Neural cell (in vitro differentiated cells): ENCODE results near the gene BLVRB. TPM values are rescaled to one million over a fixed set of nuclear protein-coding genes. Genes with fewer than 3 reads are reported as not detected.

ENCODE experiments used
- H2AFZ ChIP-seq: fragments of 200-600, 300-800 bp; sonication (generic), shearing (Covaris generic); 2 replicates; pipeline ENCODE4 v1.6.0; 2014; ENCODE audit warnings: low read depth, mild to moderate bottlenecking, antibody characterized with exemption, low read length, moderate library complexity
- H3F3A ChIP-seq: fragments of 200-600 bp; shearing (Covaris generic); 2 replicates; pipeline ENCODE4 v1.6.1; 2016; ENCODE audit warnings: mild to moderate bottlenecking, moderate library complexity, mixed read lengths, antibody characterized with exemption, low read length; ENCODE audit not compliant: insufficient read depth, poor library complexity, severe bottlenecking
- H3K27ac ChIP-seq: fragments of 200-600, 300-800 bp; sonication (generic), shearing (Covaris generic); 2 replicates; pipeline ENCODE4 v1.5.1; 2014; ENCODE audit warnings: mild to moderate bottlenecking, low read length, moderate library complexity
- H3K27me3 ChIP-seq: fragments of 300-800, 200-600 bp; sonication (generic), shearing (Covaris generic); 2 replicates; pipeline ENCODE4 v1.6.0; 2014; ENCODE audit warnings: mild to moderate bottlenecking, low read depth, low read length, moderate library complexity; ENCODE audit not compliant: insufficient read depth
- H3K36me3 ChIP-seq: fragments of 300-800, 200-600 bp; sonication (generic), shearing (Covaris generic); 2 replicates; pipeline ENCODE4 v1.5.1; 2014; ENCODE audit warnings: mild to moderate bottlenecking, antibody characterized with exemption, low read length, moderate library complexity; ENCODE audit not compliant: insufficient read depth
- H3K4me2 ChIP-seq: fragments of 300-800, 200-600 bp; sonication (generic), shearing (Covaris generic); 2 replicates; pipeline ENCODE4 v1.6.0; 2014; ENCODE audit warnings: mild to moderate bottlenecking, low read length
- H3K4me3 ChIP-seq: fragments of 300-800, 200-600 bp; sonication (generic), shearing (Covaris generic); 2 replicates; pipeline ENCODE4 v1.5.1; 2014; ENCODE audit warnings: mild to moderate bottlenecking, low read length, moderate library complexity
- H3K79me2 ChIP-seq: fragments of 200-600 bp; shearing (Covaris generic); replicated peaks from 2 replicates; pipeline ENCODE4 v1.6.0; 2014; ENCODE audit warnings: mild to moderate bottlenecking, low read length, moderate library complexity; ENCODE audit not compliant: insufficient read depth
- H3K9ac ChIP-seq: fragments of 300-800, 200-600 bp; sonication (generic), shearing (Covaris generic); 2 replicates; pipeline ENCODE4 v1.6.1; 2016; ENCODE audit warnings: mild to moderate bottlenecking, low read length, mixed read lengths
- H3K9me2 ChIP-seq: fragments of 200-600 bp; shearing (Covaris generic); 2 replicates; pipeline ENCODE4 v1.6.1; 2016; ENCODE audit warnings: mild to moderate bottlenecking, low read length, mixed read lengths; ENCODE audit not compliant: insufficient read depth
- H3K9me3 ChIP-seq: fragments of 200-600, 300-800 bp; sonication (generic), shearing (Covaris generic); 2 replicates; pipeline ENCODE4 v1.6.1; 2016; ENCODE audit warnings: mild to moderate bottlenecking, mixed run types, low read length, moderate library complexity, mixed read lengths
- H4K20me1 ChIP-seq: fragments of 200-600 bp; shearing (Covaris generic); 2 replicates; pipeline ENCODE4 v1.6.1; 2016; ENCODE audit warnings: mild to moderate bottlenecking, mixed run types; ENCODE audit not compliant: insufficient read depth
- CTCF ChIP-seq: fragments of 450-650 bp; IDR thresholded peaks from 2 replicates; pipeline ENCODE4 v1.5.1; 2014; ENCODE audit warnings: antibody characterized with exemption, mild to moderate bottlenecking, moderate library complexity; ENCODE audit not compliant: poor library complexity, severe bottlenecking
- EP300 ChIP-seq: fragments of 450-650 bp; conservative IDR thresholded peaks from 2 replicates; pipeline ENCODE4 v1.6.1; 2014; ENCODE audit warnings: antibody characterized with exemption, mild to moderate bottlenecking, moderate library complexity; ENCODE audit not compliant: poor library complexity, severe bottlenecking
- EZH2 ChIP-seq: fragments of 200-600, 300-800 bp; shearing (Covaris generic), sonication (generic); IDR thresholded peaks from 2 replicates; pipeline ENCODE4 v1.6.1; 2014; ENCODE audit warnings: antibody characterized with exemption, low read length, borderline replicate concordance, mild to moderate bottlenecking; ENCODE audit not compliant: insufficient read depth, poor library complexity, severe bottlenecking
- MXI1 ChIP-seq: fragments of 450-650 bp; conservative IDR thresholded peaks from 2 replicates; pipeline ENCODE4 v1.6.1; 2014; ENCODE audit warnings: antibody characterized with exemption, mild to moderate bottlenecking; ENCODE audit not compliant: poor library complexity, severe bottlenecking
- POLR2AphosphoS5 ChIP-seq: IDR thresholded peaks from 2 replicates; pipeline ENCODE4 v1.6.1; 2012
- RAD21 ChIP-seq: fragments of 450-650 bp; conservative IDR thresholded peaks from 2 replicates; pipeline ENCODE4 v1.6.1; 2014; ENCODE audit warnings: antibody characterized with exemption, mild to moderate bottlenecking, moderate library complexity
- REST ChIP-seq: IDR thresholded peaks from 2 replicates; pipeline ENCODE4 v1.6.1; 2012; ENCODE audit warnings: borderline replicate concordance
- SMC3 ChIP-seq: fragments of 450-650 bp; conservative IDR thresholded peaks from 2 replicates; pipeline ENCODE4 v1.6.1; 2014; ENCODE audit warnings: antibody characterized with exemption, mild to moderate bottlenecking, moderate library complexity; ENCODE audit not compliant: poor library complexity
- TAF1 ChIP-seq: IDR thresholded peaks from 2 replicates; pipeline ENCODE4 v1.6.1; 2012; ENCODE audit warnings: low read depth
- polyA plus RNA-seq: library from polyadenylated mRNA; depleted of rRNA; stranded (reverse); fragments of >200 nt; gene quantifications from 2 replicates; pipeline ENCODE4 v1.2.3, GENCODE V29; 2014

Gene BLVRB
- polyA plus RNA-seq, 1 donor from 2014 or later = 9.9 TPM

- Histone ChIP-seq H3K9me2 (no peaks in the 10 kb centered on the region), H3K4me3 (no peak overlapping the region), H4K20me1 (no peaks in the 10 kb centered on the region), H3K4me2 (no peak overlapping the region), H3K9ac (no peak overlapping the region), H3K27me3 (peaks cover 5% of the 10 kb centered on the region), H3K36me3 (no peaks in the 10 kb centered on the region), H2AFZ (no peak overlapping the region), H3K79me2 (no peaks in the 10 kb centered on the region), H3K9me3 (peaks cover 6% of the 10 kb centered on the region), H3K27ac (no peak overlapping the region), H3F3A (no peaks in the 10 kb centered on the region)
- no peak for TF ChIP-seq MXI1
- no peak for TF ChIP-seq EP300
- TF ChIP-seq REST = no peak
- no peak for TF ChIP-seq RAD21
Observed at GRCh38 chr19:40493778-40494177, 28.2 kb upstream of the BLVRB start.

- peaks cover 5% of the 10 kb centered on the region for H3K27me3 ChIP-seq
- TF ChIP-seq TAF1 (no peak), CTCF (no peak), EP300 (no peak), EZH2 (no peak), RAD21 (no peak), POLR2AphosphoS5 (no peak), REST (no peak), SMC3 (no peak), MXI1 (no peak)
- H4K20me1 ChIP-seq = no peaks in the 10 kb centered on the region
- no peak overlapping the region for H3K9ac ChIP-seq
- H3K4me3 ChIP-seq = no peak overlapping the region
- no peaks in the 10 kb centered on the region for H3K36me3 ChIP-seq
- H3K9me2 ChIP-seq = no peaks in the 10 kb centered on the region
- H3K27ac ChIP-seq = no peak overlapping the region
- no peaks in the 10 kb centered on the region for H3F3A ChIP-seq
- H2AFZ ChIP-seq = no peak overlapping the region
- no peaks in the 10 kb centered on the region for H3K79me2 ChIP-seq
- H3K9me3 ChIP-seq = peaks cover 6% of the 10 kb centered on the region
- no peak overlapping the region for H3K4me2 ChIP-seq
Observed at GRCh38 chr19:40492274-40492673, 26.7 kb upstream of the BLVRB start.
